8988T (cell line): ENCODE results near the gene EP300.
"Not testable (repeated sequence)": the region's sequence is repeated elsewhere in the genome, so short reads cannot be mapped to it uniquely, and the experiment has no call there.

ENCODE experiments used
- DNase-seq: peaks from one replicate; pipeline ENCODE4 v3.0.0; 2011

The EP300 gene

DNA sequence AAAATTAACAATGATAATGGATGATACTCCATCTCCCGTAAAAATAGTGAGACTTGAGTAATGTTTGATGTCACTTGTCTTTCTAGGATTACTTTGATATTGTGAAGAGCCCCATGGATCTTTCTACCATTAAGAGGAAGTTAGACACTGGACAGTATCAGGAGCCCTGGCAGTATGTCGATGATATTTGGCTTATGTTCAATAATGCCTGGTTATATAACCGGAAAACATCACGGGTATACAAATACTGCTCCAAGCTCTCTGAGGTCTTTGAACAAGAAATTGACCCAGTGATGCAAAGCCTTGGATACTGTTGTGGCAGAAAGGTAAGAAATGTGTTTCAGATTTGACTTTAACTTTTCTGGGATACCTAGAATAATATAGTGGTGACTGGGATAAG is 64.7 kb downstream of the EP300 start:
- no peak for DNase-seq

DNA sequence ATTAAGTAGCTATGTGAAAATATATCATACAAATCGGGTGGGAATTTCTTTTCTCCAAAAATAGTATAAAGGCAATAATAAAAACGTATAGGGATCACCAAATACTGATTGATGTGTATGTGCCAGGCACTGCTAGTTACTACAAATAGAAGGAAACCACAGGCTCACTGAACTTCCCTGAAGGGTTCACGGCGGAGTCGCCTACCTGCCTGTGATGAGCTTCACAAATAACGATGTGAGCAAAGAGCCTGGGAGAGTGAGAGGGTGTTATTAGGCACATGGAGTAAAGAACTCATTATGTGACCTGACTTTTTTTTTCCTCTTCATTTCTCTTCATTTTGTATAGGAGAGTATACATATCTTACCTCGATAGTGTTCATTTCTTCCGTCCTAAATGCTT is 76.8 kb downstream of the EP300 start:
- DNase-seq: no peak

DNA sequence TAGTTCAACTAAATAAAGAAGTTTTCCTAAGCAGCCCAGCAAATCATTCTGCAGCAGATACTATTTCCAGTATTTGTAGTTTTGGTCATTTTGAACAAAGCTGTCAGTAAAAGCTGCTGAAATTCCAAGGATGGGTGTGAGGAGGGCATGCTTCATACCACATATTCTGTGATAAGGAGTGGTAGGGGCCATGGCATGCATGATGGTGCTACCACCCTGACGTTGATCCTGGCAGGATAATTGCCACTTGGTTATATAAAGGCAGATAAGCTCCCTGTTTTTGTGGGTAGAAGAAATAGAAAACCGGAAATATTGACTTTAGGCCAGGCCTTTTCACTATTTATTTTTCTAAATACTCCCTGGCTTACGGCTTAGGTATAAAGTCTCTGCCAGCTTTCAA is 79.6 kb downstream of the EP300 start:
- no peak for DNase-seq

DNA sequence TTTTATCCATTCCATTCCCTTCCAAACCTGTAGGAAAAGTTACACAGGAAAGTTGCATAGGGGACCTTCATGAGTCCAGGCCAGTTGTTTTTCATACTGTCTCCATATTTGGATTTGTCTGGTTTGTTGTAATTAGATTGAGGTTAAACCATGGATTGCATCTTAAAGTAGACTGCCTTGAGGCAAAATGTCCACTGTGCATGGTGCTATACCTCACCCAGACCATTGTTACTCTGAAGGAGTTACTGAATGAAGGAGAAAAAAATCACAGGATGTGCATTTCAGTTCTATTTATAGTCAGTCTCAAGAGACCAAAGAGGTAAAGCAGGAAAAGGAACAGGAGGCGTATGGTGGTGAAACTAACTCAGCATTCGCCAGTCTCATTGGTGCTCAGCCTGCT is 83.2 kb downstream of the EP300 start:
- DNase-seq: no peak

DNA sequence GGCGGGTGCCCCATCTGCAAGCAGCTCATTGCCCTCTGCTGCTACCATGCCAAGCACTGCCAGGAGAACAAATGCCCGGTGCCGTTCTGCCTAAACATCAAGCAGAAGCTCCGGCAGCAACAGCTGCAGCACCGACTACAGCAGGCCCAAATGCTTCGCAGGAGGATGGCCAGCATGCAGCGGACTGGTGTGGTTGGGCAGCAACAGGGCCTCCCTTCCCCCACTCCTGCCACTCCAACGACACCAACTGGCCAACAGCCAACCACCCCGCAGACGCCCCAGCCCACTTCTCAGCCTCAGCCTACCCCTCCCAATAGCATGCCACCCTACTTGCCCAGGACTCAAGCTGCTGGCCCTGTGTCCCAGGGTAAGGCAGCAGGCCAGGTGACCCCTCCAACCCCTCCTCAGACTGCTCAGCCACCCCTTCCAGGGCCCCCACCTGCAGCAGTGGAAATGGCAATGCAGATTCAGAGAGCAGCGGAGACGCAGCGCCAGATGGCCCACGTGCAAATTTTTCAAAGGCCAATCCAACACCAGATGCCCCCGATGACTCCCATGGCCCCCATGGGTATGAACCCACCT is 84.7 kb downstream of the EP300 start:
- DNase-seq: no peak

DNA sequence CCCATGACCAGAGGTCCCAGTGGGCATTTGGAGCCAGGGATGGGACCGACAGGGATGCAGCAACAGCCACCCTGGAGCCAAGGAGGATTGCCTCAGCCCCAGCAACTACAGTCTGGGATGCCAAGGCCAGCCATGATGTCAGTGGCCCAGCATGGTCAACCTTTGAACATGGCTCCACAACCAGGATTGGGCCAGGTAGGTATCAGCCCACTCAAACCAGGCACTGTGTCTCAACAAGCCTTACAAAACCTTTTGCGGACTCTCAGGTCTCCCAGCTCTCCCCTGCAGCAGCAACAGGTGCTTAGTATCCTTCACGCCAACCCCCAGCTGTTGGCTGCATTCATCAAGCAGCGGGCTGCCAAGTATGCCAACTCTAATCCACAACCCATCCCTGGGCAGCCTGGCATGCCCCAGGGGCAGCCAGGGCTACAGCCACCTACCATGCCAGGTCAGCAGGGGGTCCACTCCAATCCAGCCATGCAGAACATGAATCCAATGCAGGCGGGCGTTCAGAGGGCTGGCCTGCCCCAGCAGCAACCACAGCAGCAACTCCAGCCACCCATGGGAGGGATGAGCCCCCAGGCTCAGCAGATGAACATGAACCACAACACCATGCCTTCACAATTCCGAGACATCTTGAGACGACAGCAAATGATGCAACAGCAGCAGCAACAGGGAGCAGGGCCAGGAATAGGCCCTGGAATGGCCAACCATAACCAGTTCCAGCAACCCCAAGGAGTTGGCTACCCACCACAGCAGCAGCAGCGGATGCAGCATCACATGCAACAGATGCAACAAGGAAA is 85.4 kb downstream of the EP300 start:
- DNase-seq: no peak

DNA sequence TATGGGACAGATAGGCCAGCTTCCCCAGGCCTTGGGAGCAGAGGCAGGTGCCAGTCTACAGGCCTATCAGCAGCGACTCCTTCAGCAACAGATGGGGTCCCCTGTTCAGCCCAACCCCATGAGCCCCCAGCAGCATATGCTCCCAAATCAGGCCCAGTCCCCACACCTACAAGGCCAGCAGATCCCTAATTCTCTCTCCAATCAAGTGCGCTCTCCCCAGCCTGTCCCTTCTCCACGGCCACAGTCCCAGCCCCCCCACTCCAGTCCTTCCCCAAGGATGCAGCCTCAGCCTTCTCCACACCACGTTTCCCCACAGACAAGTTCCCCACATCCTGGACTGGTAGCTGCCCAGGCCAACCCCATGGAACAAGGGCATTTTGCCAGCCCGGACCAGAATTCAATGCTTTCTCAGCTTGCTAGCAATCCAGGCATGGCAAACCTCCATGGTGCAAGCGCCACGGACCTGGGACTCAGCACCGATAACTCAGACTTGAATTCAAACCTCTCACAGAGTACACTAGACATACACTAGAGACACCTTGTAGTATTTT is 86.1 kb downstream of the EP300 start:
- DNase-seq: no peak

DNA sequence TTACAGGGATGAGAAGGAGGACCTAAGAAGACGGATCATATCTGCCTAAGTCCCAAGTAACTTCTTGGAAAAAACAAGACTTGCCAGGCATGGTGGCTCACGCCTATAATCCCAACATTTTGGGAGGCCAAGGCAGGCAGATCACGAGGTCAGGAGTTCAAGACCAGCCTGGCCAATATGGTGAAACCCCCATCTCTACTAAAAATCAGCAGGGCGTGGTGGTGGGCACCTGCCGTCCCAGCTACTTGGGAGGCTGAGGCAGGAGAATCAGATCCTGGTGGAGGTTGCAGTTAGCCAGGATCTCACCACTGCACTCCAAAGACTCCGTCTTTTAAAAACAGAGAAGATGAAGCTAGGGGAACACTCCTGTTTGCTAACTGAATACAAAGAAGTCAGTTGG is 88.0 kb downstream of the EP300 start:
- DNase-seq: not testable (repeated sequence)

DNA sequence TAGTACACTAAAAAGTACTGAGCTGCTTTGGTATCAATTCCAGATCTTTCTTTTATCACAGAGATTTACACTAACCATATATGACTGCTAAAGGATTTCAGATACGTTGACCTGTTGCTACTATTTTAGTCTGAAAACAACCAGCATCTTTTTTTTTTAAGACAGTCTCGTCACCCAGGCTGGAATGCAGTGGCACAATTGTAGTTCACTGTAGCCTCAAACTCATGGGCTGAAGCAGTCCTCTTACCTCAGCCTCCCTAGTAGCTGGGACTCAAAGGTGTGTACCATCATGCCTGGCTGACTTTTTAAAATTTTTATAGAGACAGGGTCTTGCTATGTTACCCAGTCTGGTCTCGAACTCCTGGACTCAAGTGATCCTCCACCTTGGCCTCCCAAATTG is 88.5 kb downstream of the EP300 start:
- no peak for DNase-seq

DNA sequence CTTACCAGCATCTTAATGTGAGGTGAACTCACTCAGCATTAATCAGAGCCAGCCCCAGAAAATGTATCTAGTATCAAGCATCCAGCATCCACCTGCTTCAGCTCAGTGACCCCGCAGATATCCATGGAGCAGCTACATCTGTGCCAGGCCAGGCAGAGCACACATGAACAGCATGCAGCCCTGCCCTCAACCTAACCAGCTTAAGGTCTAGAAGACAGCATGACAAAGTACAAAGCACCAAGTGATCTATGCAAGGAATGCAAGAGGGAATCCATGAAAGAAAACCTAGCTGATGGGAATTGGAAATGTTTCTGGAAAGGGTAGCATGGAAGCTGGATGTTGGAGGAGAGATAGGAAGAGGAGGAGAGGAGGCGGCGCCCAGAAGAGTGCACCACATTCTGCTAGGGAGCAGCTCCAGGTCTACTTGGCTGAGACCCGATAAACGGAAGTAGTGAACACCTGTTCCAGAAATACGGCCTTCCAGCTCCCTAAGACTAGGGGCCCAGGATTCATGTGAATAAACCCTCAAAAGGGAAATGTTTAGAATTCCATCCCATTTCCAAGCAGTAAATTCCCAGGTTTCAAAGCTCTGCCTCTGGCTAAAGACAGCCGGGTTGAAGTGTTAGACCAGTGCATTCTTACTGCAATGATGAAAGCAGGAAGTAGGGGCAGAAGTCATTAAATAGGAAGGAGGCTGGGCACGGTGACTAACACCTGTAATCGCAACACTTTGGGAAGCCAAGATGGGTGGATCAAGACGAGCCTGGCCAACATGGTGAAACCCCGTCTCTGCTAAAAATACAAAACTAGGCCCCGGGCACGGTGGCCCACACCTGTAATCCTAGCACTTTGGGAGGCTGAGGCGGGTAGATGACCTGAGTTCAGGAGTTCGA is 89.2 kb downstream of the EP300 start:
- no peak for DNase-seq

DNA sequence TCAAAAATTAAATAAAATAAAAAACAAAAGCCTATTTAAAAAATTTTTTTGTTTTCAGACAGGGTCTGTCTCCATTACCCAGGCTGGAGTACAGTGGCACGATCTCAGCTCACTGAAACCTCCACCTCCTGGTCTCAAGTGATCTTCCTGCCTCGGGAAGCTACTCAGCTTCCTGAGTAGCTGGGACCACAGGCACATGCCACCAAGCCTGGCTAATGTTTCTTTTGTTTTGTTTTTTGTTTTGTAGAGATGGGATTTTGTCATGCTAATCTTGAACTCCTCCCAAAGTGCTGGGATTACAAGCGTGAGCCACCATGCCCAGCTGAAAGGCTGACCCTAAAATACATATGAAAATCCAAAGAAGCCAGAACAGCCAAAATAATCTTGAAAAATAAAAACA is 92.3 kb downstream of the EP300 start:
- DNase-seq: no peak

DNA sequence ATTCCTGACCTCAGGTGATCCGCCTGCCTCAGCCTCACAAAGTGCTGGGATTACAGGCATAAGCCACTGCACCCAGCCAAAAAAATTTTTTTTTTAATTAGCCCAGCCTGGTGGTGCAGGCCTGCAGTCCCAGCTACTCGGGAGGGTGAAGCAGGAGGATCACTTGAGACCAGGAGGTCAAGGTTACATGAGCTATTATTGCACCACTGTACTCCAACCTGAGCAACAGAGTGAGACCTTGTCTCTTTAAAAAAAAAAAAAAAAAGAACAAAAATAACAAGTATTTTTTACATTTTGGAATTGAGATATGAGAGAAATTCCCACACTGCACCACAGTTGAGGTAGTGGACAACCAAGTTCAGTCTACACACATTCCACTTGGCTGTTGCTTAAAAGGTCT is 99.1 kb downstream of the EP300 start:
- DNase-seq: no peak

DNA sequence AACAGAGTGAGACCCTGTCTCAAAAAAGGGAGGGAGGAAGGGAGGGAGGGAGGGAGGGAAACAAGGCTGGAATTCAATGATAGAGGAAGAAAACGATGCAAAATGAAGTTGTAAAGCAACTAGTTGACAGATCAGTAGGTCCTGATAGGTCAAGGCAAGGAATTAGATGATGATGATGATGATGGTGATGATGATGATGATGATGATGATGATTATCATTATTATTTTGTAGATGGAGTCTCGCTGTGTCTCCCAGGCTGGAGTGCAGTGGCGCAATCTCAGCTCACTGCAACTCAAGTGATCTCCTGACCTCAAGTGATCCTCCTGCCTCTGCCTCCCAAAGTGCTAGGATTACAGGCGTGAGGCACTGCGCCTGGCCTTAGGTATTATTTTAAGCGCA is 101.4 kb downstream of the EP300 start:
- no peak for DNase-seq

DNA sequence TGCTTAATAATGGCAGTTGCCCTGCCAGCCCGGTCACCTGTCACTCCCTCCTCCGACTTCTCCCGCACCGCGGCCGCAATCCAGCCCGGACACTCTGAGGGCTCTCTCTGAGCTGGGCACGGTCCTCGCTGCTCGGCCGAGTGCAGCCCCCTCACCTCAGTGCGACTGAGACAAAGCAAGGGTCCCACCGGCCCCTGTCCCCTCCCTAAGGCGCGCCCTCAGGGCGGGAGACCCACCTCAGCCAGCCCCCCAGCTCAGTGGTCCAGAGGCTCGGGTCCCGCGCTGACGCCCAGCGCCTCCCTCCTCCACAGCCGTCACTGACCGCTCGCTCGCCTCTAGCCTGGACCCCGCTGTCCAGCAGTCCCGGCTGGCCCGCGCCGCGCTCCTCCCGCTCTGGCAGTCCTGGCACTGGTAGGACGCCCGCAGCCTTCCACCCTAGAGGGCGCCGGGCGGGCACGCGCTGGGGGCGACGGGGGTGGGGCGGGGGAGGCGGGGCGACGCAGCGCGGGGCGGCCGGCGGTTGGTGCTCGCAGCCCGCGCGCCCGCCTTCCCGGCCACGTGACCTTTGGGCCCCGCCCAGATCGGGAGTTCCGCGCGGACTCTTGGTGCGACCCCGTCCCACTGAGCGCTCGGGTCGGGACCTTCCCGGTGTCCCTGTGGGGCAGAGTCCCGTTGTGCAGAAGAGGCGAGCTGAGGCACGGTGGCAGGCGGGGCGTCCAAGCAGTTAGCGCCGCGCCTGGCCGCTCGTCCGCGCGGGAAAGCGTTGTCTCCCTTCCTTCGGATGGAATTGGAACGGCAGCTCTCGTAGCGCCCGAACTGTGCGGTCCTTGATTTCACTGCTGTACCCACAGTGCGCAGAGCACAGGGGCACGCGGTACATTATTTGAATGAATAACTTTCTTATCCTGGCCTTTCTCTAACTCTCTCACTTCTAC is 104.9 kb downstream of the EP300 start:
- peak; percentile 77 for DNase-seq

DNA sequence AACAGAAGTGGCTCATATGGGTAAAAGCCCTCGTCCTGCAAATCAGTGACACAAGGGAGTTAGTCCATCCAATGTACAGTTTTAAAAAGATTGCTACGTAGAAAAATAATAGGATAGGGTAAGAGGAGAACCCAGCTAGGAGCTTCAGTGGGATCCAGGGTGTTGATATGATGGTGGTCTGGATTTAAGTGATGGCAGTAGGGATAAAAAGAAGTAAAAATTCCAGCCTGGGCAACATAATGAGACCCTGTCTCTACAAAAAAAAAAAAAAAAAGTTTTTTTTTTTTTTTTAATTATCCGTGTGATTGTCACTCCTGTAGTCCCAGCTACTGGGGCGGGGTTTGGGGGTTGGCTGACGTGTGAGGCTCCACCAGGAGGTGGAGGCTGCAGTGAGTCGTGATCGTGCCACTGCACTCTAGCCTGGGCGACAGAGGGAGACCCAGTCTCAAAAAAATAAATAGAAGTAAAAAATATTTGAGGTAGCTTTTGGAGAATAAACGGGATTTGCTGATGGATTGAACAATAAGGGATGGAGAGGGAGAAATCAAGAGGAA is 105.7 kb downstream of the EP300 start:
- DNase-seq: no peak

DNA sequence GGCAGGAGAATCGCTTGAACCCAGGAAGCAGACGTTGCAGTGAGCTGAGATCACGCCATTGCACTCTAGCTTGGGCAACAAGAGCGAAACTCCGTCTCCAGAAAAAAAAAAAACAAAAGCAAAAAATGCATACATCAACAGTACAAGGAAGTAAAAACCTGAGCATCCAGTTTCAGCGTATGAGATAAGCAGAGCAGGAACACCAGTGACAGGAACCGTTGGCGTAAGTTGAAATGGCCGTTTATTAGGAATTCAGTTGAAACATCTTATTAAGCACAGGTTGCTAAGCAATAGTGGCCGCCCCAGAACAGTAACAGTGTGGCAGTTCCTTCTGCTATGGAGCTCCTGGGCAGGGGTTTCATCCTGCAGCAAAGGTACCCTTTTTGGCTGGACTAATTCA is 108.7 kb downstream of the EP300 start:
- DNase-seq: no peak

DNA sequence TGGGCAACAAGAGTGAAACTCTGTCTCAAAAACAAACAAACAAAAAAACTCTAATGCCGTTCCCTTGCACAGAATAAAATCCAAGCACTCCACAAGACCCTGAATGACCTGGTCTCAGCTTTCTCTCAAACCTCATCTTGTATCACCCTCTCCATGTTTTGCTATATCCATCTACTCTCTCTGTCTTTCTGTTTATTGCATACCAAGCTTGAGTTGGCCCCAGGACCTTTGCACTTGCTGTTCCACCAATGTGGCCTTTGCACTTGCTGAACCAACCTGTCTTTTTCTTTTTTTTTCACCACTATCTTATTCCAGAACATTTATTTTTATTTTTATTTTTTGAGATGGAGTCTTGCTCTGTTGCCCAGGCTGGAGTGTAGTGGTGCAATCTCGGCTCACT is 110.7 kb downstream of the EP300 start:
- no peak for DNase-seq

DNA sequence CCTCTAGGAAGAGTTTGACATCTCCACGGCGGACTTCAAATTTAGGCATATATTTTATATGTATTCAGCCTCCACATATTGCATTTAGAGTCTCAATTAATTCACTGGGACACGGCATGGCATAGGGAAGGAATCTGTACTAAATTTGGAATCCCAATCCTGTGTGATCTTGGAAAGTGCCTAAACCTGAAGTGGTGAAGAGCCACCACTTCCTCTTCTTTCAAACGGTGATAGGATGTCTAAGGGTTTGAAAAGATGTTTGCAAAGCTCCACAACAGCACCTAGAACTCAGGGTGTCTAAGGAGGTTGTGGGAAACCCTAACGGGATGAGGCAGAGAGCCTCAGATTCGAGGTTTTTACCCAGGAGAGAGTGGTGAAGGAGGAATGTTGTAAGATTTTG is 111.7 kb downstream of the EP300 start:
- no peak for DNase-seq

DNA sequence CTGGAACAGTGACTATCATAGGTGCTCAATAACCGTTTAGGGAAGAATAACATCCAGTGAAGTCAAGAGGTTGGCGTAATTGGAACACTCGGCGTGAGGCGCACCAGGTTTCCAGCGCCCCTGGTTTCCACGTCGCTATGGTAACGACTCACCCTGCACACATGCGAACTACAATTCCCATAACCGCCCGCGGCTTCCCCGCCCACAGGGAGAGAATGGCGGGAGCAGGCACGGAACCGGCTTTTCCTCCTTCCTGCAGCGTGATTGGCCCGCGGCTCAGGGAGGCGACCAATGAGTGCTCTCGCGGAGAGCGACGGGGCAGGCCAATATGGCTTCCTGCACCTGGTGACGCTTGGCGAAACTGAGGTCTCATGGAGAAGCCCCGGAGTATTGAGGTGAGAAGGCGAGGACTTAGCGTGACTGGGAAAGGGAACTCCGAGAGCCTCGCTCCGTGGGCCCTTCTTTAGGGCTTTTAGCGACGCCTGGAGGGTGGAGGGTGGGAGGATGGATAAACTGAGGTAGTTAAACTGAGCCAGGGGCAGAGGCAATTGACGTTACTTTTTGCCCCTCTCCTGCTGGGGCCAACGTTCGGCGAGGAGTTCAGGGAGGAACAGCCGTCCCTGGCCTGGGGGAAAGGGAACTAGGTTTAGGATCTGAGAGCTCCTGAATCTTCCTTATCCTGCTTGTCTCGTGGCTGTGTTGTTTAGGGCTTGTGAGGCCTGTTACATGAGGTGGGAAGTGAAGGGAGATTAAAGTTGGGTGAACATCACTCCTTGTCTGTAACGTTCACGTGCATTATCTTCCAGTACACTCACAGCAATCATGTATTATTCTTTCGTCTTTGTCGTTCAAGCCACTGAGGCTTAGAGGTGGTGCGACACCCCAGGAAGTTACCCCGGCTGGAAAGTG is 112.9 kb downstream of the EP300 start, which contains the start of gene L3MBTL2:
TSS of gene L3MBTL2 (plus strand) at position 321 of the 909 bp plus-strand sequence. CDS start at position 372, 51 bp downstream.
- peak; percentile 86 for DNase-seq

DNA sequence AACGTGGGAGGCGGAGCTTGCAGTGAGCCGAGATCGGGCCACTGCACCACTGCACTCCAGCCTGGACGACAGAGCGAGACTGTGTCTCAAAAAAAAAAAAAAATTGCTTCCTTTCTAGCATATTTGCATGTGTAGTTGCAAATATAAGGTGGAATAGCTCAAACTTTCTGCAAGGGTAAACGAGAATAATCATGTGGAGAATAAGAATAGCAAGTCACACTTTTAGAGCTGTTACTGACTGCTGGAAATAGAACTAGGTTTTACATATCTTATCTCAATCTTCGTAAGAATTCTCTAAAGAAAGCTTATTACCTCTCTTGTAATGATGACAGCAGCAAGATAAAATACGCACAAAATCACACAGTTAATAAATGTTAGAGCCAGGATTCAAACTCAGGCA is 114.3 kb downstream of the EP300 start:
- no peak for DNase-seq

DNA sequence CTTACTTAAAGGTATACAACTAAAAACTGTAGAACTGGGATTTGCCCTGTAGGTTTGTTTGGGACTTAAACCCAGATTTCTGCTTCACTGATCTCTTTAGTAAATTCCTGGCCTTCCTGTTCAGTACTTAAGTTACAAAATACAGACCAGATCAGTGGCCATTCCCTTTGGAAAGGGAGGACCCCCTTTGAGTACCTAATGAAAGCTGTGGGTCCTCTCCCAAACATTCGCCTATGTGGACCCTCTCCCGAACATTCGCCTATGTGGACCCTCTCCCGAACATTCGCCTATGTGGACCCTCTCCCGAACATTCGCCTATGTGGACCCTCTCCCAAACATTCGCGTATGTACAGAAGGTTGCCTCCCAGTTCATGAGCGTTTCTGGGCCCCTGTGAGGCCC is 123.0 kb downstream of the EP300 start:
- DNase-seq: no peak
